ENCODE results near the gene TRIP13.

DNA sequence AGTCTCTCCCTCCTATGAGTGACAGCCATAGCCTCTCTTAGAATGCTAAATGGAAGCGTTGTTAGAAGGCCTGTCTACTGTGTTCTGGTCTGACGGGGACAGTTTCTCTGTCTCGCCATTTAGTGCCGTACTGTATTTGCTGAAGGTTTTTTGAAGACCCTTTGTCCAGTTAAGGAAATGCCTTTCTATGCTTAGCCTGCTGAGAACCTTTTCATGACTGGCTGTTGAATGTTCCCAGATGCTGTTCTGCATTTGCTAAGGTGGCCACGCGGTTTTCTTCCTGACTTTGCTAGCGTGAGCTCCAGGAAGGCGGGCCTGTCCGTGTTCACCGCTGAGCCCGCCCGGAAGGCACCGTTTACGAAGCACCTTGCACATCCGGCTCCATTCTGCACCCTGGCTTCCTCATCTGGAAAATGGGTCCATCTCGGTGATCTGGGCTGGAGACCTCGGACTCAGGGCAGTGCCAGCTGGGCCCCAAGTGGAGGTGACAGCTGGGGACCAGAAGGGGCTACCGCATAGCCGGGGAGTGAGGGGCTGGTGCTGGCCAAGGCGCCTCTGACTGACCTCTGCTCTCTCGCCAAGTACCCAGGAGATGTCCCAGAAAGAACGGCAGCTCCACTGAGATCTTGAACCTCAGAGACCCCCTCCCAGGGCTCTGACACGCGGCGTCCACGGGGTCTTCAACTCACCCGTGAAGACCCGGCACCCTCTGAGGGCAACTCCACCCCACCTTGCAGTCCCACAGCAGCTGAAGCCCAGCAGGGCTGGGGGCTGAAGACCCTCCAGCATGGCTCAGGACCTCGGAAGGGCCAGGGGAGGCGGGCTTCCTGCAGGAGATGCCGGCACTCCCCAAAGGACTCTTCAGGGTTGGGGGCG lies 63.4 kb downstream of the TRIP13 start:
- TF ChIP-seq CTCF (conservative IDR thresholded peaks at IDR 0.05) (no peak), ZFX (IDR thresholded peaks at IDR 0.05) (no peak)
